ENCODE data around the gene MTM1.

MTM1 gene

GRCh38 chrX:150683112-150683511 is 114.7 kb downstream of the MTM1 start:
- FAIRE-seq: no peak

GRCh38 chrX:150683536-150684146 is 115.2 kb downstream of the MTM1 start:
- FAIRE-seq: no peak

GRCh38 chrX:150688911-150689451 is 120.6 kb downstream of the MTM1 start:
- no peak for FAIRE-seq

GRCh38 chrX:150690126-150690525 is 121.7 kb downstream of the MTM1 start:
- FAIRE-seq: no peak

GRCh38 chrX:150692296-150692695 is 123.9 kb downstream of the MTM1 start:
- FAIRE-seq: no peak

- FAIRE-seq: no peak
Observed at GRCh38 chrX:150692831-150693724, 124.7 kb downstream of the MTM1 start, which contains the start of gene MTMR1. TSS of gene MTMR1 (plus strand) at chrX:150693396. CDS start at chrX:150693531, 135 bp downstream.

- no peak for FAIRE-seq
Observed at GRCh38 chrX:150693725-150694574, 125.5 kb downstream of the MTM1 start.

GRCh38 chrX:150694738-150695410 is 126.5 kb downstream of the MTM1 start:
- no peak for FAIRE-seq

GRCh38 chrX:150696331-150696730 is 127.9 kb downstream of the MTM1 start:
- FAIRE-seq: no peak

GRCh38 chrX:150696866-150697265 is 128.4 kb downstream of the MTM1 start:
- FAIRE-seq: no peak

GRCh38 chrX:150697641-150698040 is 129.2 kb downstream of the MTM1 start:
- FAIRE-seq: no peak

GRCh38 chrX:150698981-150699380 is 130.6 kb downstream of the MTM1 start:
- FAIRE-seq: no peak

- FAIRE-seq: no peak
Observed at GRCh38 chrX:150700107-150700506, 131.7 kb downstream of the MTM1 start.

GRCh38 chrX:150701377-150701776 is 133.0 kb downstream of the MTM1 start:
- no peak for FAIRE-seq

GRCh38 chrX:150702966-150703694 is 134.7 kb downstream of the MTM1 start:
- no peak for FAIRE-seq

- no peak for FAIRE-seq
Observed at GRCh38 chrX:150703695-150703974, 135.2 kb downstream of the MTM1 start.

- no peak for FAIRE-seq
Observed at GRCh38 chrX:150704030-150704613, 135.7 kb downstream of the MTM1 start.

- FAIRE-seq: no peak
Observed at GRCh38 chrX:150712619-150713018, 144.2 kb downstream of the MTM1 start.

GRCh38 chrX:150715184-150715583 is 146.8 kb downstream of the MTM1 start:
- no peak for FAIRE-seq

- FAIRE-seq: no peak
Observed at GRCh38 chrX:150719621-150720020, 151.2 kb downstream of the MTM1 start.
